ENCODE measurements around the gene PLN.

Gene PLN

GRCh38 chr6:118580585-118581419 is 32.7 kb downstream of the PLN start:
- no peak for DNase-seq

GRCh38 chr6:118581489-118581959 is 33.4 kb downstream of the PLN start:
- peak; percentile 85 for DNase-seq

GRCh38 chr6:118584911-118585310 is 36.8 kb downstream of the PLN start:
- no peak for DNase-seq

GRCh38 chr6:118586746-118587485 is 38.8 kb downstream of the PLN start:
- DNase-seq = no peak

- no peak for DNase-seq
Measured at GRCh38 chr6:118588626-118589025, 40.5 kb downstream of the PLN start.

- DNase-seq = no peak
Measured at GRCh38 chr6:118589186-118589585, 41.1 kb downstream of the PLN start.

- no peak for DNase-seq
Measured at GRCh38 chr6:118589649-118590365, 41.7 kb downstream of the PLN start.

GRCh38 chr6:118591897-118592296 is 43.8 kb downstream of the PLN start:
- DNase-seq = no peak

GRCh38 chr6:118594877-118595276 is 46.8 kb downstream of the PLN start:
- no peak for DNase-seq

- no peak for DNase-seq
Measured at GRCh38 chr6:118596774-118597320, 48.8 kb downstream of the PLN start.

GRCh38 chr6:118597636-118598035 is 49.5 kb downstream of the PLN start:
- no peak for DNase-seq

GRCh38 chr6:118598324-118598723 is 50.2 kb downstream of the PLN start:
- no peak for DNase-seq

GRCh38 chr6:118602300-118602699 is 54.2 kb downstream of the PLN start:
- DNase-seq = no peak

GRCh38 chr6:118603372-118603771 is 55.3 kb downstream of the PLN start:
- no peak for DNase-seq

GRCh38 chr6:118606268-118606667 is 58.2 kb downstream of the PLN start:
- no peak for DNase-seq

- no peak for DNase-seq
Measured at GRCh38 chr6:118606858-118607257, 58.8 kb downstream of the PLN start.
